HG02759 (cell line): Measurements from ENCODE around the gene CRIP2.

Source experiments
- ATAC-seq: cut with Tn5 transposase; IDR thresholded peaks from one replicate; pipeline ENCODE4 v1.9.1; 2021; ENCODE audit warnings: mild to moderate bottlenecking, moderate library complexity; ENCODE audit not compliant: unreplicated experiment

CRIP2 gene, protein sequence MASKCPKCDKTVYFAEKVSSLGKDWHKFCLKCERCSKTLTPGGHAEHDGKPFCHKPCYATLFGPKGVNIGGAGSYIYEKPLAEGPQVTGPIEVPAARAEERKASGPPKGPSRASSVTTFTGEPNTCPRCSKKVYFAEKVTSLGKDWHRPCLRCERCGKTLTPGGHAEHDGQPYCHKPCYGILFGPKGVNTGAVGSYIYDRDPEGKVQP

DNA sequence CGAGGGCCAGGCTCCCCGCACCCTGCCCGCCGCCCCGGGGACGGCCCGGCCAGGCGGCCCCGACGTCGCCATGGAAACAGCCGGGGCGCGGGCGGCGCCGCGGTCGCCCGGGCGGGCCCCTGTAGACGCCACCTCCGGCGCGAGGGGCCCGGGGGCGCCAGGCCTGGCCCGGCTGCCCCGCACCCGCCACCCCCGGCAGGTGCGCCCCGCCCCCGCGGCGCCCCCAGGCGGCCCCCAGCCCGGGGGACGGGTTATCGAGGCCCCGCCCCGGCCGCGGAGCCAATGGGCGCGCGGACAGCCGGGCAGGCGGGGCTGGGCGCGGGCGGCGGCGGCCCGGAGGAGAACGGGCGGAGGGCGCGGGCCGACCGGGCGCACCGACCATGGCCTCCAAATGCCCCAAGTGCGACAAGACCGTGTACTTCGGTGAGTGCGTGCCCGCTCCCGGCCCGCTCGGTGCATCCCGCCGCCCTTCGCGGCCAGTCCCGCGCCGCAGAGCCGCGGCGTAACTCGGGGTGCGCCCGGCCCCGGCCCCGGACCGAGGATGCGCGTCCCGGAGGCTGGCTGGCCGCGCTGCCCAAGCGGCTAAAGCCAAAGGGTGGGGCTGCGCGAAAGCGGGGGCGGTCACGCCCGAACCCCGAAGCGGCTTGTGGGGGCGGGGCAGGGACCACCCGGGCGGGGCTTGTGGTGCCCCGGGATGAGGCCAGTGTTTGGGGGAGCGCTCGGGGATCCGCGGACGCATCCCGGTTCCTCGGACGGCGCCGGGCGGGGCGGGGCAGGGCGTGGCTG is at the start of gene CRIP2:
TSS of gene CRIP2 (plus strand) at position 339 of the 786 bp plus-strand sequence. CDS start at position 381, 42 bp downstream.
- peak; percentile 40 for ATAC-seq

DNA sequence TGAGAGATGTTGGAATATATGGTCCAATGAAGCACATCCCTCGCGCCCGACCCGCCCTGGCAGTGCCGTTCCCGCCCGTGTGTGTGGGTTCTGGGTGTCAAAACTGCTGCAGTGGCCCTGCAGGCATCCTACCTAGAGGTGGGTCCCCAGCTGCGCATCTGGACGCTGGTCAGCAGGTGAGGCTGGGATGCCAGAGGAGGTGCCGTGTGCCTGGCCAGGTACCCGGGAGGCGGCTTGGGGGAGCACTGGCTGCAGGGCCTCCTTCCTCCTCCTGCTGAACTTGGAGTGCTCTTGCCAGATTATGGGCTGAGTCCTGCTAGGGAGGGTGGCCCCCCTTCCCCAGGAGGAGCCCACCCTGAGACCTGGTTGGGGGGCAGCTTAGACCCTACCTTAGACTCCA is 49.8 kb upstream of the CRIP2 start:
- no peak for ATAC-seq

DNA sequence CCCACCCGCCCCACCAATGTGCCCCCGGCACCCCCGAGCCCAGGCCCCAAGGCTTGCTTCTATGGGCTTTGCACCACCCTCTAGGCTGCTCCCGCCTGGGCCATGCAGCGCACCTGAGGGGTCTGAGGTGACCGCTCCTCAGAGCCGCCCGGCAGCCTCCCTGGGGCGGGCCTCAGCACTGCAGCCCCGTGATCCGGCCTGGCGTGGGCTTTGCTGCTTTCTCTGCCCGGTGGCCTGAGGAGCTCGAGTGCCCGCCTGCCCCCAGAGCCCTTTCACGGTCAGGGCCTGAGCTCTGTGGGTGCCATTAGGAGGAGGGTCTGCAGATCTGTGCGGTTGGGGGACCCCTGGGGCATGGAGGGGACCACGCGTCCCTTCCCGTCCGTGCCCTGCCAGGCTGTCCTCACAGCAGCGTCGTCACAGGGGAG is 48.8 kb upstream of the CRIP2 start:
- ATAC-seq: no peak

DNA sequence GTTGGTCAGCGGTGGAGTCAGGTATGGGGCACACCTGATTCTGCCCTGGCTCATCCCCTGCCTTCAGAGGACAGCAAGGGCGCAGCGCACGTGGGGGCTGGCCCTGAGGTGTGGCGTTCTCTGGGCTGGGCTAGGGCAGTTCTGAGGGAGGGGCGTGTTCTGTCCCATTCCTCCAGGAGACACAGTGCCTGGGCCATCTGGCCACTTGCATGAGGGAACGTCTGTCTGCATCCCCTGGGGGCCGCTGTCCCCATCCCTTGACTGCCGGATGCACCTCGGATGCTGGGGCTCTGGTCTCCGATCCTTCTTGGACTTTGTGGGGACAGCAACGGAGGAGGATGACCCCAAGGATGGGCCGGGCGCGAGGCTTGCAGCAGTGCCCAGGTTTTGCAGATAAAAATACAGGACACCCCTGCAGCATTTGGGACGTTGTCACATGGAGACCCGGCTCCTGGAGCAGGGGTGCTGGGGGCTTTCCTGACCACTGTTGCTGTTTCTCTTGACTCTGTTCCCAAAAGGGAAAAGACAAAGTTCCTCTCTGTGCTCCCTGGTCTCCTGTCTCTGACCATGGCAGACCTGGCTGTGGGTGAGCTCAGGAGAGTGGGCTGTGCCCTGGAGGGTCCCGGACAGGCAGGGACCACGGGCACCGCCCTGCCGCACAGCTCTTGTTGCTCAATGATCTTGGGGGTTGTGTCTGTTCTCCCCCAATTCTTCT is 48.0 kb upstream of the CRIP2 start:
- ATAC-seq: no peak

DNA sequence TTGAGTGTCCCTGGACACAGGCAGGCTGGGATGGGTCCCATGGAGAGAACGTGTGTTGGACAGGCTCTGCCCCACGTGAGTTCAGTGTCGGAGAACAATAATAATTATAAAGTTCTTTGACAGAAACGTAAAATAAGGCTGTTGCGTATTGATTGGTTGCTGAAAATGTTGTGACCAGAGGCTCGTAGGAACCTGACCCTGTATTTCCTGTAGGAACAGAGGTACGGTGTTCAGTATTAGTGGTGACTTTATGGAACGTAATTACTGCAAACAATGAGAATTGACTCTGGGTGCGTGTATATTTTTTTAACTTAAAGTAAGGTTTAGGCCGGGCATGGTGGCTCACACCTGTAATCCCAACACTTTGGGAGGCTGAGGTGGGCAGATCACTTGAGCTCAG is 47.2 kb upstream of the CRIP2 start:
- no peak for ATAC-seq

DNA sequence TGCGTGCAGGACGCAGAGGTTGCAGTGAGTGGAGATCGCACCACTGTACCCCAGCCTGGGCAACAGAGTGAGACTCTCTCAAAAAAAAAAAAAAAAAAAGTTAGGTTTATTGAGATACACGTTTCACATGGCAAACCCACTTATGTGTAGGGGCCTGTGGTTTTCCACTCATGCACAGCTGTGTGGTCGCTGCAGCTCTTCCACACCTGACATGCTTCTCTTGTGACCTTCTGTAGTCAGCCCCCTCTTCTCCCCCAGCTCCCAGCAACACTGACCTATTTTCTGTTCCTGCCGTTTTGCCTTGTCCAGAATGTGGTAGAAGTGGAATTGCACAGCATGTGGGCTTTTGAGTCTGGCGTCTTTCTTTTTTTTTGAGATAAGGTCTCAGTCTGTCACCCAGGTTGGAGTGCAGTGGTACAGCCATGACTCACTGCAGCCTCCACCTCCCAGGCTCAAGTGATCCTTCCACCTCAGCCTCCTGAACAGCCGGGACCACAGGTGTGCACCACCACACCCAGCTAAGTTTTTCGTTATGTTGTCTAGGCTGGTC is 46.6 kb upstream of the CRIP2 start:
- ATAC-seq: no peak

DNA sequence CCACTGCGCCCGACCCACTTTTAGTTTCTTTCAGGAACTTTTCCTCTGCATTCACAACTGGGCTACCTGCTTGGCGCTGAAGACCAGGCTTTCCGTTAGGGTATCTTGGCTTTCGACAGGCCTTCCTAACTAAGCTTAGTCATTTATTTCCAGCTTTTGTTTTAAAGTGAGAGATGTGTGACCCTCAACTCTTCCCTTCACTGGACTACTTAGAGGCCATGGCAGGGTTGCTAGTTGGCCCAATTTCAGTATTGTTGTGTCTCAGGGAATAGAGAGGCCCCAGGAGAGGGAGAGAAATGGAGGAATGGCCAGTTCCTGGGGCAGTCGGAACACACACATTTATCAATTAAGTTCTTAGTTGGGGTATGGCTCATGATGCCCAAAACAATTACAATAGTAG is 44.6 kb upstream of the CRIP2 start:
- no peak for ATAC-seq

DNA sequence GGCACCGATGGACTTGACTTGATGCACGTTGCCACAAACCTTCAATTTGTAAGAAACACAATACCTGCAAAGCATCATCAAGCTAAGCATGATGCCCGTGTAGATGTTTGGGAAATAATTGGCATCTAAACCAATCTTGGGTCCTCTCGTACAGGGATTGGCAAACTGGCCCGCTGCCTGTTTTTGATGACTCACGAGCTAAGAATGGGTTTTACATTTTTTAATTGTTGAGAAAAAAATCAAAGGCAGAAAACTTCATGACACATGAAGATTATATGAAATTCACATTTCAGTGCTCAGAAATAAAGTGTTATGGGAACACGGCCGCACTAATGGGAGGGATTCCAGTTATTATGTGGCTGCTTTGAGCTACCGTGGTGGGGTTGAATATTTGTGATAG is 44.1 kb upstream of the CRIP2 start:
- no peak for ATAC-seq

DNA sequence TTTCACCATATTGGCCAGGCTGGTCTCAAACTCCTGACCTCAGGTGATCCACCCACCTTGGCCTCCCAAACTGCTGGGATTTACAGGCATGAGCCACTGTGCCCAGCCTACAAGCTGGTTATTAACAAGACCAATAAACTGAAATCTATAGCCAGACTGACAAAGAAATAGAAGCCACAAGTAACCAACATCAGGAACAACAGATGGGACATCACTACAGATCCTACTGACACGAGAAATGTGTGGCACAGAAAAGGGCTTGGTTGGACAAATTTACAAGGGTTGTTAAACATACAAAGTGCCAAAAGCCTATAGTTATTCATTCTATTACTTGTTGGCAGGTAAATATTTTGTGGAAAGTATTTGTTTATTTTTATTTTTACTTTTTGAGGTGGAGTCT is 43.4 kb upstream of the CRIP2 start:
- ATAC-seq: no peak

DNA sequence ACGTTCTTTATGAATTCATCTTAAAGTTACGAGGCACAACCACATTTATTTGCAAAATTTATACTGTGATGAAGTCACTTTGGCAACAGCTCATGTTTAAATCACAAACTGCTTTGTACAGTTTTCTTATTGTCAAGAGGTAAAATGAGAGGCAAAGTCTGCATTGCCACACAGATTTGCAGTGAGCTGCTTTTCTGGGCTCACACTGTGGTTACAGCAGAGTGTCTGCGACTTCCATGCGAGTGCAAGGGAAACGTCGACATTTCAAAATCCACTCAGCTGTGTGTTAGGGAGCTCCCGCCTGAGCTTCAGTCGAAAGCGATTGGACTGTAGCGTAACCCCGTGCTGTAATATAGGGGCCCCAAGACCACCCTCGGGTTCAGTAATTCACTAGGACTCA is 42.0 kb upstream of the CRIP2 start:
- ATAC-seq: no peak

DNA sequence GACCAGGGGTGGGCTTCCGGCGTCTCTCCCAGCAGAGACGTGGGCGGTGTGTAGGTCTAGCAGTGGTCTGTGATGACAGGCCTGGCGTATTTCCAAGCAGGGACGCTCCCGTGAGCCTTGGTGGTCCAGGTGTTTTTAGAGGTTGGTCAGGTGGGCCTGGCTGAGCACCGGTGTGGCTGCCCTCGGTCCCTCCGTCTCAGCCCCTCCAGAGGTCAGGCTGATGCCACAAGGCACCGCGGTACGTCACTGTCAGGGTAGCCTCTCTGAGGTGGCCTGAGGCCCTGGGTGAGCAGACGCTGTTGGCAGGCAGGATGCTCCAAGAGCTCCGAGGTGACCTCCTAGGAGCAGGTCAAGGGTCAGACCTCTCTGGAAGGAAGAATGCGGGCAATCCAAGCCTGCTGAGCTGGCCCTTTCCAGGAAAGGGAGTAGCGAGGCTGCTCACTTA is 41.4 kb upstream of the CRIP2 start:
- no peak for ATAC-seq

DNA sequence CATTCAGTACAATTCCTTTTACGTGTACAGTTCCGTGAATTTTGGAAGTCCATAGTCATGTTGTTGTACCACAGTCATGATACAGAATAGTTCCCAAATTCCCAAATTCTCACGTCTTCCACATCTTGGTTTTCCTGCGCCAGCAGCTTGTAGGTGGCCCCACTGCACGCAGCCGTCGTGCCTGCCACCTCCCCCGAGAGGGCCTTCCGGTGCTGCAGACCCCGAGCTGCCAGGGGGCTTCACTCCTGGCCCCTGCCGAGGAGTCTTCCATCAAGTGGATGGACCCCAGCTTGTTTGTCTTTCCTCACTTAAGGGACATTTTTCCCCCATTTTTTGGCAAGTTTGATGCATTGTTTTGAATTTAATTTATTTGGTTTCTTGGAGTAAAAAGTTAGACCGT is 38.2 kb upstream of the CRIP2 start:
- no peak for ATAC-seq

DNA sequence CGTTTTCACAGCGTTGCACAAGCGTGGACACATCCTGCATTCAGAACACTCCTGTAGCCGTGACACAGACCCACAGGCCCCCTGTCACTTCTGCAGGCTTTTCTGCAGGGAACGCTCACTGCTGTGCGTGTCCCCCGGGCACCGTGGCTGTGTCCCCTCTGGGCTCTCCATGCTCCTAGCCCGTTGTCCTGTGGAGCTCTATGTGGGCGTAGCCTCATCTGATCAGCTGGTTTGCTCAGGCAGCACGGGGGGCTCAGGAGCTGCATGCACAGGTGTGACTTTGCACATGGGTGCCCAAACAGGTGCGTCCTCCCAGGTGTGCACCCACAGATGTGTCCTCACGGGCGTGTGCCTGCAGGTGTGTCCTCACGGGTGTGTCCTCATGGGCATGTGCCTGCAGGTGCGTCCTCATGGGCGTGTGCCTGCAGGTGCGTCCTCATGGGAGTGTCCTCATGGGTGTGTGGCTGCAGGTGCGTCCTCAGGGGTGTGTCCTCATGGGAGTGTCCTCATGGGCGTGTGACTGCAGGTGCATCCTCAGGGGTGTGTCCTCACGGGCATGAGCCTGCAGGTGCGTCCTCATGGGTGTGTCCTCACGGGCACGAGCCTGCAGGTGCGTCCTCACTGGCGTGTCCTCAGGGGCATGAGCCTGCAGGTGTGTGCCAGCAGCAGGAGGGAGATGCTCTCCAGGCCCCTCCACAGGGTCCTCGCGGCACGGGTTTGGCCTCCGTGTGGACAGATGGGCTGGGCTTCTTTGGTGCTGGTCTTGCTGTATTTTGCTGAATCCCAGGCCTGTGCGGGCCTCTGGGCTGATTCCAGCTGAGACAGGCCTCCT is 37.5 kb upstream of the CRIP2 start:
- no peak for ATAC-seq

DNA sequence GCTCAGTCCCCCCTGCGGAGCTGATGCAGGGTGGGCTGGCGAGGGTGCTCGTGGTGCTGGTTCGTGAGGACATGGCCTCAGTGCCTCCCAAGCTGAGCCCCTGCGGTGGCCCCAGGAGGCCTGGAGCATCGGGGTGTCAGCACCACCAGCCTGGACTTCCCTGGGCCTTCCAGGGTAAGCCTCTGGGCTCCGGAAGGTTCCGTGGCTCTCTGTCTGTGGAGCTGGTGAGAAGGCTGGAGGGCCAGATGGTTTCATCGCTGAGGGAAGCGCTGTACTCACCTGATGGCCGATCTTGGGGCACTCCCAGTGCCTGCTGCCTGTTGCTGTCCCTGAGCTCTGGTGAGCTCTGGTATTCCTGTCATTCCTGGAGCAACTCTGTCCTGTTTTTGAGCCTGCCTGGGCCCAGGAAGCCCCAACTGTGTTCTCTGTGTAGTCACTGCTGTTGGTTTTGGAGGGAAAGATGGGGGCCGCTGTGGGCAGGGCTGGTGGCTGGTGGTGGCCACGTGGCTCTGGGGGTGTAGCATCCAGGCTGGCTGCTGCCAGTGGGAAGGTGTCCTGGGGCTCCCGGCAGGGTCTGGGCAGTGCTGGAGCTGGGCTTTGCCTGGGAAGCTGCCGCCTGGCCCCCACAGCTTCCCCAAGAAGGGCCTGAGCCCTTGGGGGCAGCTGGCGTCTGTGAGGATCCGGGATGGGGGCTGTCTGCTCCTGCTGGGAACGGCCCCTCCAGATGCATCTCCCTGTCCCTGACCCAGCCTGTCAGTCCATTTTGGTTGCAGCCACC is 36.7 kb upstream of the CRIP2 start:
- ATAC-seq: no peak

DNA sequence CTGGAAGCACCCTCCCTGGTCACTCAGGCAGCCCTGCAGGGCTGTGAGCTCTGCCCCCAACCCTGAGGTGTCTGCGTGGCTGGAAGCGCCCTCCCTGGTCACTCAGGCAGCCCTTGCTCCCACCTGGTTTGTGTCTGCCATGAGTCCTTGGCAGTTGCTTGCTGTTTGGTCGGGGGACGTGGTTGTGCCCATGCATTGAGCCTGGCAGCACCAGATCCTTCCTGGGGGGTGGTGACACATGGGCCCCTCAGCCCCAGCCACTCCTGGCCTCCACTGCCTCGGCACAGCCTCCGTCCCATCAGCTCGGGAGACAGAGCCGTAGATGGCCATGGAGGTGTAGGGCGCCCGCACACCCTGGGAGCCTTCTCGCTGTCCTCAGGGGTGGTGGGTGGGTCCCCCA is 35.4 kb upstream of the CRIP2 start:
- no peak for ATAC-seq

DNA sequence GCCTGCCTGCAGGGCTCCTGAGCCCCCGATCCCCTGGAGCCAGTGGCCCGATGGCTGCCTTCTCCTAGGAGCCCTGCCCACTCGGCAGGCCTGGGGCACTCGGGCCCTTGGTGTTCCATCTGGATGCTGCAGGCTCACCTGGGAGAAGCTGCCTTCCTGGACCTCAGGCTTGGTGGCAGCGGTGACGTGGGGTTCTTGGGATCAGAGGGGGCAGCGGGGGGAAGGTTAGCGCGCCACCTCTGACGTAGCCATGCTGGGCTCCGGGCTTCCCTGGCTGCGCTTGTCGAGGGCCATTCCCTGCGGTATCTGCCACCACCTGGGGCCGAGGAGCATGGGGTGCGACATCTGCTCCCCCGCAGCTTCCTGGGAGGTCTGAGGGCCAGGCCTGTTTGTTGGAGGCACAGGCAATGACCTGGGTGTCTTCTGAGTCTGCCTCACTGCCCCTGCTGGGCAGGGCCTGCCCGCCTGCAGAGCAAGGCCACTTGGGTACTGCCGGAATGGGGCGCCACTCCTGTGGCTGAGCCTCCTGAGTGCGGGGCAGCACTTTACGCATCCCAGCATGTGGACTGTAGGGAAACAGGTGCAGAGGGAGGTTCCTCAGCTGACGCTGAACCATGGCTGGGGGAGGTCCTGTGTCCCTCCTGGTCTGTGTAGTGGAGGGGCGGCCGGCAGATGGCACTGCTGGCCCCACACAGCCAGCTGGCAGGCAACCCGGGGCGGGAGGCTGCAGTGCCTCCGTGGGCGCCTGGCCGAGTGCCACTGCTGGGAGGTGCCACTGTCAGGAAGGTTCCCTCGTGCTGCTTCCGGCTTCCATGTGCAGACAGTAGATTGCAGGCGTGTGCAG is 34.7 kb upstream of the CRIP2 start:
- no peak for ATAC-seq

DNA sequence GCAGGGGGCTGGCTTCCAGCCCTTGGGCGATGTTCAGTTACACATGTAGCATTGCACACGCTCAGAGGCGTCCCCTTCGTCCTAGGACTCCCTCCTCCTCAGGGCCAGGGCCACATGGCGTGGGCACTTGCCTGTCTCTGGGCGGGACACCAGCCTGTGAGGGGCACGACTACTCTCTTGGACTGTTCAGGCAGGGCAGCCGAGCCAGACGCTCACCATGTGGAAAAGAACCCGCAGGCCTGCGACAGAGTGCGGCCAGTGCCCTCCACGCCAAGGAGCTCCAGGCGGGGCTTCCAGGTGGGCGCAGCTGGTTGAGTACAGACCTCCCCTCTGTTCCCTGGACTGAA is 34.1 kb upstream of the CRIP2 start:
- ATAC-seq: no peak

DNA sequence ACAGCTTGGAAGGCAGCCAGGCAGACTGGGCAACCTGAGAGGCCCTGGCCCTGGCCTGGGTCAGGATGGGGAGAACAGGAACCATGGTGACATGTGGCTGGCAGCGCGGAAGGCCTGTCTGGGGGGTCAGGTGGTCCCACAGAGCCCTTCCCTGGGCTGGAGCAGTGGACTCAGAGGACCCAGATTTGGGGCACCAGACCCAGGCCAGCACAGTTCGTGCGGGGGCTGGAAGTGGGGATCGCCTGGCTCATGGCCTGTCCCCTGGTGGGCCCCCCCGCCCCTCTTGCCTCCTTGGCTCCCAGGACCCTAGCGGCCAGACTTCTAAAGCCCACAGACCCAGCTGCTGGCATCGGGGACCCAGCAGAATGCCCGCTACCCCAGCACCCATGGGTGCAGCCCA is 33.6 kb upstream of the CRIP2 start:
- no peak for ATAC-seq

DNA sequence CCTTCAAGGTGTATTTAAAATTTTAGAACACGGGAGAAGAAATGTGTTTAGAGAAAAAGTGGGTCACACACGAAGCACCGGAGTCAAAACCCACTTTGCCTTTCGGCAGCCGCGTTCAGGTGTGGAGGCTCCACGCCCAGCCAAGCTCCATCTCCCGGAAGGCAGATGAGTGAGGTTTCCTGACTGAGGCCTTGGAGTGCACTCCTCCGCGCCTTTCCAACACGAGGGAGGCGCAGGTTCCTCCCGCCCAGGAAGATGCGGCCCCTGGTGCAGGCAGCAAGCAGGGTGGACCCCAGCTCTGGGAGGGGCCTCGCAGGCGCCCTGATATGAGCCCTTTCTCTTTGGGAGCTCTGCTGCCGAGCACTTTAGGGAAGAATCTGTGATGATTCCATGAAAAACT is 32.5 kb upstream of the CRIP2 start:
- ATAC-seq: no peak
